Hindlimb muscle (tissue), 1 donor: ENCODE results near the gene TLL2. TPM values are rescaled to one million over a fixed set of nuclear protein-coding genes. Genes with fewer than 3 reads are reported as not detected.
A peak's percentile ranks its signal among the peaks of the same experiment; 100 is the strongest.

Experiments used
- DNase-seq: peaks from one replicate; pipeline ENCODE4 v3.0.0-alpha.2; 2013
- polyA plus RNA-seq: library from polyadenylated mRNA; unstranded; fragments of 120-200 nt; gene quantifications from one replicate; pipeline ENCODE4 v1.2.1, GENCODE V29; 2013; ENCODE audit not compliant: insufficient read length

Gene TLL2
- polyA plus RNA-seq, 1 donor, result 0.72 TPM

GRCh38 chr10:96420228-96421009 is 93.3 kb downstream of the TLL2 start:
- DNase-seq, result no peak

DNA sequence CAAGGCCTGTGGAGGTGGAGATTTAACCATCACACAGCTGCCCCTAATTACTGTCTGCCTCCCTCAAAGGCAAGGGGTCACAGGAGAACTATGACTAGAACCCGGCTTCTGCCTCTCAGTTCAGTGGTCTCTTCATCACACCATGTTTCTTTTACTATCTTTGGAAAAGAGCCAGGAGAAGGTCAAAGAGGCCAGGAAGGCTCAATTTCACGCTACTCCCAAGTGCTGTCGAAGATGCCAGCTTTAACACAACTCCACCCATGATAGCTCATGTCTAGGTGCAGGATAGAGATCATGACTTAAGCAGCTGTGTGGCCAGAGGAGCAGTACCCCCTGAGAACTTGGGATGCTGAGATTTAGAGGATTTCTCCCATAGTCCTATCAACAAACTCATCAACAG is 94.4 kb downstream of the TLL2 start:
- no peak for DNase-seq

GRCh38 chr10:96418582-96418981 is 95.1 kb downstream of the TLL2 start:
- DNase-seq, result no peak

DNA sequence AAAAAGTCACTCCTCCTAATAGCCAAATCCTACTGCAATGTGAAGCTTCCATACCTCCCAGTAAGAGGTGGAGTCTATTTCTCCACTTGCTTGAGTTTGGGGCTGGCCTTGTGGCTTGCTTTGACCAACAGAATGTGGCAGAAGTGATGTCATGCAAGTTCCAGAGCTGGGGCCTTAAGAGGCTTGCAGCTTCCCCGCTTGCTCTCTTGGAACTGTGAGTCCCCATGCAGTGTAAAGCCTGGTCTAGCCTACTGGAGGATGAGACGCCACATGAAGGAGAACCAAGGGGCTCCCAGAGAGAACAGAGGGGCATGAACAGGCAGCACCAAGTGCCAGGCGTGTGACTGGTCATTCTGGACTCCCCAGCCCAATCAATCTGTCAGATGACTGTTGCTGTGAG is 96.3 kb downstream of the TLL2 start:
- no peak for DNase-seq

DNA sequence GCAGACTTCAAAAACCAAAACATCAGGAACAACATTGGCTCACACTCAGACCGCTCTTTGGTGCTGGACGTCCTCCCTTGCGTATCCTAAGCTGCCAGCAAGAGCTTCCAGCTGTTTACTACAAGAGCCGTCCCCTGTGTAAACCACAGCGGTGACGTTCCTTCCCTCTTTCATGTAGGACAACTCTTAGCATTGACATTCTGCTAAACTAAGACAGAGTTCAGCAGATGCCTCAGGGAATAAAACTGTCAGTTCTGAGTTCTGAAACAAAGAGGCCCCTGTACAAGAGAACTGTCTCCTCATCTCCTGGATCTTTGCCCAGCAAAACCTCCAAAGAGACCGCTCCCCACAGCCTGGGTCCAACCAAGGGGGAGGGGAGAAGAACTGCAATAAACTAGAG is 97.1 kb downstream of the TLL2 start:
- peak; percentile 42 for DNase-seq

DNA sequence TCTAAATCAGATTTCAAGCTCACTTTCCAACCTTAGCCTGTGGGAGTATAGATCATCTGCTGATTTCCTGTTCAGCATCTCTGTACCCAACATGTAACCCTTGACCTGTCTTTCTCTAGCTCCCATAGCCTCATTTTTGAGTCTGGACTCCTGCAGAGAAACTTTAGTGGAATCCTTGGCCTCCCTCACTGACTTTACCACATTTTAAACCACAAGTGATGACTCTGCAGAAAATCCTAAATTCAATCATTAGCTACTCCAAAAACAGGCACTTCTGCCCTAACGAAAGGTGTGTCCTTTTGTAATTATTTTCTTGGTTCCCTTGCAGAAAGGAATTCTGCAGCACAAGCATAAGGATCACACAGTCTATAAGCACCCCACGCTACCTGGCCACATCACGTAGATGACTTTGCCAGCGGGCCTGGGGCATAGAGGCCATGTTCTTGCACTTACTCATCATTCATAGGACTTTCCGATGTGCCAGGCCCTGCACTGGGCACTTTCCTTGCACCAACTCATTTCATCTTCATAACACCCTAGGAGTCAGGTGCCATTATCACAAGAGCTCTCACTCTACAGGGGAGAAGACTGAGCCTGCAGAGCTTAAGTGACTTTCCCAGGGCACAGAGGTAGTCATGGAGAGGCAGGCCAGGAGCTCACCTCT is 97.7 kb downstream of the TLL2 start:
- no peak for DNase-seq

GRCh38 chr10:96415150-96415890 is 98.4 kb downstream of the TLL2 start:
- DNase-seq, result no peak

- DNase-seq, result no peak
Observed at GRCh38 chr10:96414303-96414702, 99.4 kb downstream of the TLL2 start.

GRCh38 chr10:96413151-96413787 is 100.5 kb downstream of the TLL2 start:
- DNase-seq, result no peak

DNA sequence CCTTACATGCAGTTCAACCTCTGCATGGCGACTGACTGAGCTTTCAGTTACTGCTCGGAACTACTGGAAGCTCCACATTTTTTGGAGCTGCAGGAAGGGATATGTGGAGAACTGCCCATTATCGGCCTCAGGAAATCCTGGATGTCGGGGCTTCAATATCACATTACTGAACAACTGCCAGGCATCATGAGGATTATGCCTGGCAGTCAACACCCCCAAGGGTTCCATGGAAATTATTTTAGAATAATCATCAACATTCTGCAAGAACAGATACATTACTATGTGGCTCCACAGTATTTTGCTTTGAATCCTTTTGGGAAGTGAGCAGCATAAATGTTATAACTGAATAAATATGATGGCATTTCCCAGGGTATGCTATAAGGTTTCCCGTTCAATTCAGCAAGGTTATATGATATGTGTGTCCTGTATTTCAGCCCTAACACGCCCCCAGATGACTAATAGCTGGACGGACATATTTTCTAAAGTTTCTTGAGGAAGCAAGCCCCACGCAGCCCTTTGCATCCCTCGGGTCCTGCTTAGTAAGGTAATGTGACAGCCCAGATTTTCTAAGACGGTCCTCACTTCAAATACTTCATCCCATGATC is 101.9 kb downstream of the TLL2 start:
- peak; percentile 29 for DNase-seq

- no peak for DNase-seq
Observed at GRCh38 chr10:96410296-96410695, 103.4 kb downstream of the TLL2 start.

- DNase-seq, result no peak
Observed at GRCh38 chr10:96408201-96408600, 105.5 kb downstream of the TLL2 start.

DNA sequence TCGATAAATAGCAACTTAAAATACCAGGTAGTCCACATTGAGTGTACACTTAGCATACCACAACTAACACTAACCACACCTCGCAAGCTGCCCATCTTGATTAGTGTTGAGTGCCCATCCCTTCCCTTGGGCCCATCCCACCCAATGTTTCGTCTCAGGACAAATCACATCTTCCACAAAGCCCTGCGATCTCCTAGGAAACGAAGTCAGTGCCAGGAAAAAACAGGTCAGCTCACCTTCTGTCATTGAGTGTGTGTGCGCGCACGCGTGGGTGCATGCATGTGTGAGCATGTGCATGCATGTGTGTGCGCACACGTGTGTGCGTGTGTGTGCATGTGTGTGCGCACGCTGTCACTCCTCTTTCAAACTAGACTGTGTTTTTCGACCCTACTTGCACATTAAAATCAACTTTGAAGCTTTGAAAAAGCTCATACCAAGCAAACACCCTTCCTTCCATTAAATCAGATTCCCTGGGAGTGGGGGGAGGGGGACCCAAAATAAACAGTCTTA is 106.1 kb downstream of the TLL2 start:
- DNase-seq, result no peak

- DNase-seq, result no peak
Observed at GRCh38 chr10:96406091-96406490, 107.6 kb downstream of the TLL2 start.

- no peak for DNase-seq
Observed at GRCh38 chr10:96402417-96403305, 111.1 kb downstream of the TLL2 start.

- DNase-seq, result no peak
Observed at GRCh38 chr10:96401036-96401435, 112.7 kb downstream of the TLL2 start.

GRCh38 chr10:96400465-96400864 is 113.3 kb downstream of the TLL2 start:
- DNase-seq, result no peak

DNA sequence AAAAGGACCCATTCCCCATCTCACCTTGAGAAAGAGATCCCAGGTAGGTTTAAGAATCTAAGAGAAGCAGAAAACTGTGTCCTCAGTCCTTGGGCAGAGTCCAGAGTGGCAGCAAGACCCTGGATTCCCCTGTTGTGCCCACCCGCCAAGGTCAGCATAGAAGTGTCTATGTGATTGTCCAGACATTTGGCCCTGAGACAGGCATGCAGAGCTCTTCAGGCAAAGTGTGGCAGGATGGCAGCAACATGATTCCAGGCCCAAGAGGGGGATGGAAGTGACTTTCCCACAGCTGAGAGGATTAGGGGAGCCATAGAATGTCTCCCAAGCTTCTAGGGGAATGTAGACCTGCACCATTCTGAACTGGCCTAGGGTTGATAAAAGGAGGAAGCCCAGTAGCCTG is 115.8 kb downstream of the TLL2 start:
- no peak for DNase-seq

DNA sequence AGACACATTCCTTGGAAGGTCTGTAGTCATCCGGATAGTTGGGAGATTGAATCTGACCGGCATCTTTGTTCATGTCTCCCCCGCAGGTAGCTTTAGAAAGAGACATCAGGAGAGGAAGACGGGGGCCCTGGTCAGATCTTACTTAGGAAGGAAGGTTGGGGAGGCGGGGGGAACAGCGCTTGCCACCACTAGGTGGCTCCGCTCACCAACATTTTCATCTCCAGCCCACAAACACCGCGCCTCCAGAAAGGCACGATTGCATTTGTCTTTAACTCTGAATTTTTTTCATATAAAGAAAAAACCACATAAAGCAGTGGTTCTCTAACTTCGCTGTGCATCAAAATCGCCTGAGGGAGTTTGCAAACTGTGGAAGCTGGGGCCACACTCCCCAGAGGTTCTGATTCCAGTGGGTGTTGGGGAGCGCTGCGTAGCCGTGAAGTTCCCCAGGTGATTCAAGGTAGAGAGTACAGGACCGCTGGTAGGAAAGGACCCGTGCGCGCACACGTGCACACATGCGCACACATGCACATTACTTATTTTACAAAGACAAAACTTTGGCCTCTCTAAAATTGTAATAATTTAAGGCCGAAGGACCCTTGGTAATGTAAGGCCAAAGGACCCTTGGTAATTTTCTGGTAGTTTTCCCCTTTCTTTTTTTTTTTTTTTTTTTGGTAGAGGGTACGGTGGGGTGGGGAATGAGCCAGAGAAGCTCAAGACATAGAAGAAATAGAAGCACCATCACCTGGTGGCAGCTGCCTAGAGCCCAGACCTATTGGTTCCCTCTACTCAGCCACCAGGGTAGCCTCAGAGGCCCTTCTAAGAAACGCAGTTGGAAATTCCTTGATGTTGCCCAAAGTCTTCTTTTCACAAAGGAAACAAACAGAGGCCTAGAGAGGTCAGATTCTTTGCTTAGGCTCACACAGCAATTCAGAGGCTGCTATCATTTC is 117.5 kb downstream of the TLL2 start:
- peak; percentile 83 for DNase-seq

DNA sequence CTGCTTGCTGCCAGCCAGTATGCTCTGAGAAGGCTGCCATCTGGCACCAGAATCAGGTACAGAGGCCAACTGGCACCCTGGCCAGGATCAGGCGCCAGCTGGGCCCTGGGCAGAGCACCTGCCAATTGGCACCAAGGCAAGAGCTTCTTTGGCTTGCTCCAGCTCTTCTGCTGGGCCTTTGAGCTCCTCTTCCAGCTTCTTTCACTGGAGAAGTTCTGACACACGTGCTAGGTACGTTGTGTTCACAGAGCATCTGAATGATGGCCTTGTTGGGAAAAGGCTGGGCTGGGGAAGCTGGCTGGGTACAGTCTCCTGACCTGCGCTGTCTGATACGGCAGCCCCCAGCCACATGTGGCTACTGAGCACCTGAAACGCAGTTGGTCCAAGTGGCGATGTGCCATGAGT is 123.3 kb downstream of the TLL2 start:
- peak; percentile 45 for DNase-seq
